Heart right ventricle (tissue), 16 donors: ENCODE data around the gene TIAM1. TPM values are rescaled to one million over a fixed set of nuclear protein-coding genes. Genes with fewer than 3 reads are reported as not detected.

Source experiments
- ATAC-seq, 8 donors: fragments of 200-7000 bp; cut with Tn5 transposase; one replicate each; pipeline ENCODE4 v1.9.1; 2020; ENCODE audit warnings: mild to moderate bottlenecking in 8 of 8, moderate library complexity in 8 of 8, moderate number of reproducible peaks in 1 of 8
- DNase-seq, 2 donors: peaks; one replicate each; pipeline ENCODE4 v3.0.0-alpha.2; 2020
- H3K27ac ChIP-seq, 10 donors: fragments of 200-600 bp; sonication (generic) in 2 of 10; one replicate each; pipeline versions ENCODE4 v1.5.0 to v1.8.0; 2020 to 2022; ENCODE audit warnings: mild to moderate bottlenecking in 3 of 10
- H3K27me3 ChIP-seq, 7 donors: fragments of 200-600 bp; one replicate each; pipeline ENCODE4 v1.8.0; 2021 to 2022; ENCODE audit warnings: mild to moderate bottlenecking in 2 of 7
- H3K36me3 ChIP-seq, 9 donors: fragments of 200-600 bp; sonication (generic) in 1 of 9; one replicate each; pipeline versions ENCODE4 v1.5.0 to v1.8.0; 2020 to 2022; ENCODE audit warnings: mild to moderate bottlenecking in 2 of 9
- H3K4me1 ChIP-seq, 9 donors: fragments of 200-600 bp; sonication (generic) in 1 of 9; one replicate each; pipeline versions ENCODE4 v1.5.0 to v1.8.0; 2020 to 2022; ENCODE audit warnings: mild to moderate bottlenecking in 4 of 9
- H3K4me3 ChIP-seq, 10 donors: fragments of 200-600 bp; sonication (generic) in 2 of 10; one replicate each; pipeline versions ENCODE4 v1.5.0 to v1.8.0; 2020 to 2022; ENCODE audit warnings: mild to moderate bottlenecking in 7 of 10, moderate library complexity in 2 of 10
- H3K9me3 ChIP-seq, 11 donors: fragments of 200-600 bp in 10 of 11; sonication (generic) in 2 of 11; one replicate each; pipeline versions ENCODE4 v1.5.0 to v1.8.0; 2013 to 2022; ENCODE audit warnings: mild to moderate bottlenecking in 2 of 11, control low read depth in 1 of 11, moderate library complexity in 1 of 11
- CTCF ChIP-seq, 9 donors: fragments of 200-600 bp; sonication (generic) in 2 of 9; IDR thresholded peaks; one replicate each; pipeline versions ENCODE4 v1.5.0 to v1.8.0; 2021 to 2022; ENCODE audit warnings: antibody characterized with exemption in 9 of 9, mild to moderate bottlenecking in 5 of 9, moderate library complexity in 1 of 9
- WGBS, 2 donors: extraction: QIAGEN DNeasy Blood & Tissue Kit; methylation state at CpG; one replicate each; pipeline ENCODE4 v1.1.7; 2013; ENCODE audit warnings: inconsistent platforms in 1 of 2; 5-methylcytosine and 5-hydroxymethylcytosine counted together
- intact Hi-C, 10 donors: fragments of 100-400 bp; cut with DNase I; formaldehyde crosslinking; loops; one replicate each; pipeline versions ENCODE4 v1.11.1 to v1.14.2; 2022
- polyA plus RNA-seq, 2 donors: library from polyadenylated mRNA; stranded (reverse); fragments of 200-250 nt; gene quantifications; one replicate each; pipeline ENCODE4 v1.2.3, GENCODE V29; 2013
- total RNA-seq, 10 donors: library from RNA; stranded (reverse); fragmentation: NEBNext Ultra II Directional in 3 of 10; extraction: Animal tissue kit (Norgen Biotek cat#: 25700) in 3 of 10; gene quantifications; one replicate each; pipeline versions ENCODE4 v1.2.1 to v1.2.4, GENCODE V29; 2021 to 2023
- donor health status: Arrhythmogenic right ventricular cardiomyopathy.
- donor health status: ischemic (EF 13 %, LVEDD 7.1; RV severe dilation, severe dysfunction).
- donor health status: healthy with polysubstance abuse.
- donor health status: DM: no; HTN: yes; CAD: no.
- donor health status: DM: no; HTN: no; CAD: no.
- donor health status: ischemic (EF 25% LVEDD 6.9; RV normal size, moderate dysfunction).
- donor health status: ischemic (EF 25% LVEDD 5.7; RV mildly dilated, moderate dysfunction).
- donor health status: healthy.
- donor health status: DM: yes; HTN: yes; CAD: no.
- donor health status: Ischemic cardiomyopathy.
- donor health status: ischemic (EF 35%, LVEDD 5.7; RV mildly dilated, moderate dysfunction).
- donor health status: nonischemic (EF 11% LVEDD 7.7; RV severe dilation, severe dysfunction).
- donor health status: DM: yes; HTN: yes; CAD: no.
- donor health status: PGD.
- donor health status: ischemic (EF 29% LVEDD 5.4; RV normal size, mild dysfunction).
- donor health status: nonischemic (EF 23%, LVEDD 6.1; RV moderate dilation, normal function).

Gene TIAM1
- total and polyA plus RNA-seq, 12 donors: 0.97 to 4.5 (median 2.0) TPM

GRCh38 chr21:31265366-31266013, 78.6 kb downstream of the TIAM1 start:
- Histone ChIP-seq H3K27ac (no peak overlapping the region), H3K36me3 (no peaks in the 10 kb centered on the region), H3K9me3 (no peaks in the 10 kb centered on the region), H3K4me1 (peaks cover 0 to 18% (median 0%) of the 10 kb centered on the region in 9 donors), H3K27me3 (peaks cover 0 to 8% (median 0%) of the 10 kb centered on the region in 7 donors), H3K4me3 (no peak overlapping the region)
- ATAC-seq (peak; percentile 41 to 72 (median 62)), DNase-seq (peak; percentile 20 to 58)
- TF ChIP-seq CTCF (IDR thresholded peaks at IDR 0.05): no peak
- intact Hi-C loops: no loop called here
- WGBS, 2 donors: 37 to 51% methylated on average over 11 of the region's 11 CpGs

GRCh38 chr21:31264574-31264973, 79.5 kb downstream of the TIAM1 start:
- H3K36me3 ChIP-seq: no peaks in the 10 kb centered on the region
- ATAC-seq (no peak), DNase-seq (no peak)
- intact Hi-C loops: no loop called here
- H3K27me3 ChIP-seq: peaks cover 0 to 8% (median 0%) of the 10 kb centered on the region in 7 donors
- no peaks in the 10 kb centered on the region for H3K9me3 ChIP-seq
- TF ChIP-seq CTCF (IDR thresholded peaks at IDR 0.05): no peak
- no peak overlapping the region for H3K27ac ChIP-seq
- H3K4me3 ChIP-seq: no peak overlapping the region
- H3K4me1 ChIP-seq: peaks cover 0 to 18% (median 0%) of the 10 kb centered on the region in 9 donors
- 95 to 97% methylated on average over 6 of the region's 6 CpGs for WGBS, 2 donors

- WGBS, 2 donors: 64 to 67% methylated on average over 4 of the region's 4 CpGs
- ATAC-seq (peak in 7 of 8 donors; percentile 43 to 72 (median 48)), DNase-seq (no peak)
- peak overlapping the region in 1 of 10 donors; percentile 31 for H3K27ac ChIP-seq
- peaks cover 0 to 18% (median 0%) of the 10 kb centered on the region in 9 donors for H3K4me1 ChIP-seq
- H3K4me3 ChIP-seq: no peak overlapping the region
- peaks cover 0 to 8% (median 0%) of the 10 kb centered on the region in 7 donors for H3K27me3 ChIP-seq
- TF ChIP-seq CTCF (IDR thresholded peaks at IDR 0.05): no peak
- intact Hi-C loops: no loop called here
- no peaks in the 10 kb centered on the region for H3K36me3 ChIP-seq
- H3K9me3 ChIP-seq: no peaks in the 10 kb centered on the region
Measured at GRCh38 chr21:31262728-31263127, 81.3 kb downstream of the TIAM1 start.

- H3K9me3 ChIP-seq: no peaks in the 10 kb centered on the region
- intact Hi-C loops: no loop called here
- H3K4me1 ChIP-seq: peaks cover 0 to 18% (median 0%) of the 10 kb centered on the region in 9 donors
- H3K4me3 ChIP-seq: no peak overlapping the region
- 82% methylated on average over 8 of the region's 8 CpGs for WGBS, 2 donors
- no peak for TF ChIP-seq CTCF (IDR thresholded peaks at IDR 0.05)
- DNase-seq (no peak), ATAC-seq (no peak)
- peaks cover 0 to 5% (median 0%) of the 10 kb centered on the region in 7 donors for H3K27me3 ChIP-seq
- no peaks in the 10 kb centered on the region for H3K36me3 ChIP-seq
- H3K27ac ChIP-seq: no peak overlapping the region
Measured at GRCh38 chr21:31261759-31262158, 82.3 kb downstream of the TIAM1 start.
